ENCODE results near the gene PARP3.

PARP3 gene

GRCh38 chr3:51966922-51967383, 24.8 kb downstream of the PARP3 start:
- DNase-seq (ENCODE audit: low spot score): no peak

- DNase-seq (ENCODE audit: low spot score): peak; percentile 83
Observed at GRCh38 chr3:51967384-51968169, 25.4 kb downstream of the PARP3 start, which contains the start of gene PCBP4. TSS of gene PCBP4 (minus strand) at chr3:51967454. CDS start at chr3:51961240, 6,214 bp downstream.

- DNase-seq (ENCODE audit: low spot score): no peak
Observed at GRCh38 chr3:51968170-51968775, 26.1 kb downstream of the PARP3 start.

- no peak for DNase-seq (ENCODE audit: low spot score)
Observed at GRCh38 chr3:51968883-51969678, 26.9 kb downstream of the PARP3 start.

GRCh38 chr3:51969841-51970240, 27.7 kb downstream of the PARP3 start:
- no peak for DNase-seq (ENCODE audit: low spot score)

- DNase-seq (ENCODE audit: low spot score): no peak
Observed at GRCh38 chr3:51970606-51971300, 28.6 kb downstream of the PARP3 start.

GRCh38 chr3:51971350-51971749, 29.2 kb downstream of the PARP3 start:
- DNase-seq (ENCODE audit: low spot score): no peak

- no peak for DNase-seq (ENCODE audit: low spot score)
Observed at GRCh38 chr3:51974277-51974962, 32.3 kb downstream of the PARP3 start.

- peak; percentile 82 for DNase-seq (ENCODE audit: low spot score)
Observed at GRCh38 chr3:51974963-51975851, 33.0 kb downstream of the PARP3 start, which contains the start of gene ABHD14A. TSS of gene ABHD14A (plus strand) at chr3:51975064. CDS start at chr3:51975136, 72 bp downstream.

- DNase-seq (ENCODE audit: low spot score): peak; percentile 83
Observed at GRCh38 chr3:51975852-51976549, 33.8 kb downstream of the PARP3 start.

- DNase-seq (ENCODE audit: low spot score): no peak
Observed at GRCh38 chr3:51977446-51978142, 35.4 kb downstream of the PARP3 start.

- no peak for DNase-seq (ENCODE audit: low spot score)
Observed at GRCh38 chr3:51978143-51978502, 36.0 kb downstream of the PARP3 start.

- no peak for DNase-seq (ENCODE audit: low spot score)
Observed at GRCh38 chr3:51980253-51980652, 38.1 kb downstream of the PARP3 start.

- no peak for DNase-seq (ENCODE audit: low spot score)
Observed at GRCh38 chr3:51982352-51982837, 40.2 kb downstream of the PARP3 start.

GRCh38 chr3:51982838-51983577, 40.8 kb downstream of the PARP3 start, which contains the start of gene ACY1:
TSS of gene ACY1 (plus strand) at chr3:51983535. CDS start at chr3:51984065, 530 bp downstream.
- peak; percentile 83 for DNase-seq (ENCODE audit: low spot score)

- no peak for DNase-seq (ENCODE audit: low spot score)
Observed at GRCh38 chr3:51983578-51984268, 41.6 kb downstream of the PARP3 start.

GRCh38 chr3:51984269-51984647, 42.1 kb downstream of the PARP3 start:
- DNase-seq (ENCODE audit: low spot score): no peak
